ENCODE results near the gene CCDC54. TPM values are rescaled to one million over a fixed set of nuclear protein-coding genes. Genes with fewer than 3 reads are reported as not detected.

CCDC54 gene
- total RNA-seq, 1 donor from 2014 or later: not detected

- Histone ChIP-seq H3K9me3 (ENCODE audit: insufficient read depth, low read depth, low read length) (no peaks in the 10 kb centered on the region), H3K36me3 (ENCODE audit: insufficient read depth, low read length) (no peaks in the 10 kb centered on the region), H3K79me2 (ENCODE audit: insufficient read depth, low read length) (no peaks in the 10 kb centered on the region), H3K9ac (ENCODE audit: low read length) (no peak overlapping the region), H3K4me3 (ENCODE audit: insufficient read depth, low read depth, low read length) (no peak overlapping the region), H3K27me3 (ENCODE audit: insufficient read depth, low read length) (no peaks in the 10 kb centered on the region), H4K20me1 (ENCODE audit: insufficient read depth, low read length) (no peaks in the 10 kb centered on the region), H3K27ac (ENCODE audit: low read depth, low read length) (no peak overlapping the region), H3K4me2 (ENCODE audit: low read length) (no peak overlapping the region), H2AFZ (ENCODE audit: low read depth, low read length) (no peak overlapping the region), H3K4me1 (ENCODE audit: insufficient read depth, low read length) (no peaks in the 10 kb centered on the region)
- Mint-ChIP-seq H3K4me3 (ENCODE audit: unreplicated experiment) (no peak overlapping the region), H3K27ac (ENCODE audit: unreplicated experiment) (no peak overlapping the region), H3K27me3 (ENCODE audit: low read depth, unreplicated experiment) (no peaks in the 10 kb centered on the region), H3K36me3 (ENCODE audit: low read depth, unreplicated experiment) (no peaks in the 10 kb centered on the region), H3K9me3 (ENCODE audit: unreplicated experiment) (no peaks in the 10 kb centered on the region), H3K4me1 (ENCODE audit: low read depth, unreplicated experiment) (peaks cover 2% of the 10 kb centered on the region)
- FAIRE-seq (no peak), DNase-seq (ENCODE audit: low read depth) (no peak)
- TF ChIP-seq EZH2 (IDR thresholded peaks at IDR 0.05; ENCODE audit: insufficient read depth, low read length): no peak
- TF ChIP-seq CTCF (IDR thresholded peaks at IDR 0.05; ENCODE audit: insufficient read depth, low read depth, low read length): no peak
These were observed 29.5 kb upstream of the CCDC54 start for GRCh38 chr3:107347751-107348150.

GRCh38 chr3:107356706-107357105, 20.5 kb upstream of the CCDC54 start:
- H3K27ac ChIP-seq (ENCODE audit: low read depth, low read length): no peak overlapping the region
- Mint-ChIP-seq H3K4me3 (ENCODE audit: unreplicated experiment) (no peak overlapping the region), H3K27ac (ENCODE audit: unreplicated experiment) (no peak overlapping the region), H3K27me3 (ENCODE audit: low read depth, unreplicated experiment) (no peaks in the 10 kb centered on the region), H3K4me1 (ENCODE audit: low read depth, unreplicated experiment) (no peaks in the 10 kb centered on the region), H3K9me3 (ENCODE audit: unreplicated experiment) (no peaks in the 10 kb centered on the region), H3K36me3 (ENCODE audit: low read depth, unreplicated experiment) (peaks cover 4% of the 10 kb centered on the region)
- FAIRE-seq (no peak), DNase-seq (ENCODE audit: low read depth) (no peak)
- H3K4me1 ChIP-seq (ENCODE audit: insufficient read depth, low read length): no peaks in the 10 kb centered on the region
- no peaks in the 10 kb centered on the region for H3K79me2 ChIP-seq (ENCODE audit: insufficient read depth, low read length)
- no peaks in the 10 kb centered on the region for H3K27me3 ChIP-seq (ENCODE audit: insufficient read depth, low read length)
- no peak overlapping the region for H3K4me3 ChIP-seq (ENCODE audit: insufficient read depth, low read depth, low read length)
- no peak overlapping the region for H2AFZ ChIP-seq (ENCODE audit: low read depth, low read length)
- H3K36me3 ChIP-seq (ENCODE audit: insufficient read depth, low read length): no peaks in the 10 kb centered on the region
- H3K9ac ChIP-seq (ENCODE audit: low read length): no peak overlapping the region
- no peaks in the 10 kb centered on the region for H3K9me3 ChIP-seq (ENCODE audit: insufficient read depth, low read depth, low read length)
- no peak overlapping the region for H3K4me2 ChIP-seq (ENCODE audit: low read length)
- H4K20me1 ChIP-seq (ENCODE audit: insufficient read depth, low read length): no peaks in the 10 kb centered on the region
- TF ChIP-seq CTCF (IDR thresholded peaks at IDR 0.05; ENCODE audit: insufficient read depth, low read depth, low read length) (no peak), EZH2 (IDR thresholded peaks at IDR 0.05; ENCODE audit: insufficient read depth, low read length) (no peak)

- H3K36me3 ChIP-seq (ENCODE audit: insufficient read depth, low read length): no peaks in the 10 kb centered on the region
- H3K4me3 ChIP-seq (ENCODE audit: insufficient read depth, low read depth, low read length): no peak overlapping the region
- peaks cover 2% of the 10 kb centered on the region for H3K9me3 Mint-ChIP-seq (ENCODE audit: unreplicated experiment)
- no peaks in the 10 kb centered on the region for H3K27me3 Mint-ChIP-seq (ENCODE audit: low read depth, unreplicated experiment)
- H3K9me3 ChIP-seq (ENCODE audit: insufficient read depth, low read depth, low read length): no peaks in the 10 kb centered on the region
- peaks cover 5% of the 10 kb centered on the region for H3K4me1 ChIP-seq (ENCODE audit: insufficient read depth, low read length)
- no peaks in the 10 kb centered on the region for H3K27me3 ChIP-seq (ENCODE audit: insufficient read depth, low read length)
- no peak overlapping the region for H2AFZ ChIP-seq (ENCODE audit: low read depth, low read length)
- H3K9ac ChIP-seq (ENCODE audit: low read length): no peak overlapping the region
- H3K4me3 Mint-ChIP-seq (ENCODE audit: unreplicated experiment): no peak overlapping the region
- DNase-seq (ENCODE audit: low read depth) (no peak), FAIRE-seq (no peak)
- no peaks in the 10 kb centered on the region for H3K79me2 ChIP-seq (ENCODE audit: insufficient read depth, low read length)
- no peak overlapping the region for H3K4me2 ChIP-seq (ENCODE audit: low read length)
- H3K4me1 Mint-ChIP-seq (ENCODE audit: low read depth, unreplicated experiment): peaks cover 5% of the 10 kb centered on the region
- TF ChIP-seq CTCF (IDR thresholded peaks at IDR 0.05; ENCODE audit: insufficient read depth, low read depth, low read length): no peak
- TF ChIP-seq EZH2 (IDR thresholded peaks at IDR 0.05; ENCODE audit: insufficient read depth, low read length): no peak
- no peak overlapping the region for H3K27ac ChIP-seq (ENCODE audit: low read depth, low read length)
- peaks cover 4% of the 10 kb centered on the region for H3K36me3 Mint-ChIP-seq (ENCODE audit: low read depth, unreplicated experiment)
- H3K27ac Mint-ChIP-seq (ENCODE audit: unreplicated experiment): no peak overlapping the region
- H4K20me1 ChIP-seq (ENCODE audit: insufficient read depth, low read length): no peaks in the 10 kb centered on the region
These were observed 15.6 kb upstream of the CCDC54 start for GRCh38 chr3:107361633-107362032.

Measured in astrocyte (in vitro differentiated cells and primary cell).